NOMO-1 (cell line): Measurements from ENCODE around the gene CABLES2.
"Not testable (repeated sequence)": the region's sequence is repeated elsewhere in the genome, so short reads cannot be mapped to it uniquely, and the experiment has no call there.

Source experiments
- DNase-seq, 2 experiments: peaks; one replicate each; lab custom pipeline; 2025; ENCODE audit not compliant: unreplicated experiment in 2 of 2; lab: John Stamatoyannopoulos, UW

Gene CABLES2

GRCh38 chr20:62373631-62374179, 33.4 kb downstream of the CABLES2 start:
- DNase-seq = not testable (repeated sequence)

GRCh38 chr20:62372042-62372993, 34.8 kb downstream of the CABLES2 start:
- no peak for DNase-seq

DNA sequence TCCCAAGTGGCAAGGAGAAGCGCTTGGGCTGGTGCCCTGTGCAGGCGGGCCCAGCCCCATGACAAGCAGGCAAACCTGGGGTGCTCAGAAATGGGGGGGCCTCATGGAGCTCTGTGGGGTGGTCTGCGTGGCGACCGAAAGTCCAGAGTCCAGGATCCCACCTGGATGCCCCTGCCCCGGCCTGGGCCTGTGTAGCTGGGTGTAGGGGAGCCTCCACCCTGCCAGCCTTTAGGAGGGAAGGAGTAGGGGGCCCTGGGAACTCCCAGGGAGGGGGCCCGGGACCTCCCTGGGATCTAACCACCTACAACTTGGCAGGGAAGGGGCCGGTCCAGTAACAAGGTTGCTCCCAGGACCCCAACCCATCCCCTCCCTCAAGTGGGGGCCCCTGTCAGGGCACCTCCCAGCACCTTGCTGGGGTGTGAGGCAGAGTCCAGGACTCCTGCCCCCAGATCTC, 35.5 kb downstream of the CABLES2 start:
- DNase-seq = no peak

DNA sequence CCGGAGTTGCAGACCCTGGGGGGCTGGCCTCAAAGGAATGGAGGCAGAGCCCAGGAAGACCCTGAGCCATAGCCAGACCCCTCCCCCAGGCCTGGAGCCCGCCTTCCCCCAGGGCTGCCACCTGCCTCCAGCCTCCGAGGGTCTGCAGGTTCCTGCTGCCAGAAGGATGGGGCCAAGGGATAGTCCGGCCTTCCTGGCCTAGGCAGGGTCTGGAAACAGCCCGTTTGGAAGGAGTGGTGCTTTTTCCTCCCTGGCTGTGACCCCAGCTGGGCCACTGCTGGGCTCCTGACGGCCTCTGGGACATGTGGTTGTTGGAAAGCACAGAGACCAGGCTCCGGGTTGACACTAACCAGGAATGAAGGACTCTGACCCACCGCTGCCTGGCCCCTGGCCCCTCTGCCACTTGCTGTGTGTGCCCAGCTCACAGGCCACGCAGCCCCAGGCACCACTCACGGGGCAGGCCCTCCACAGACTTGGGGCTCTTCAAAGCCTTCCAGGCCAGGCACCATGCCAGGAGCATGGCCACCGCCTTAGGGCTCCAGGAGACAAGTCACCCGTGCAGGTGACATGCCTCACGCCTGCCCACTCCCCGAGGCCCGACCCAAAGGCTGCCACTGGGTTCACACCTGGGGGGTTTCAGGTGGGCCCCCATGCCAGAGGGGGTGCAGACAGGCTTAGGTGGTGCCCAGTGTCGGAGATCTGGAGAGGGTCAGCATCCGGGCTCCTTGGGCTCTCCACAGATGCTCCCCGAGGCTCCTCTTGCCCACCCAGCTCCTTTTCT, 36.1 kb downstream of the CABLES2 start:
- no peak for DNase-seq

DNA sequence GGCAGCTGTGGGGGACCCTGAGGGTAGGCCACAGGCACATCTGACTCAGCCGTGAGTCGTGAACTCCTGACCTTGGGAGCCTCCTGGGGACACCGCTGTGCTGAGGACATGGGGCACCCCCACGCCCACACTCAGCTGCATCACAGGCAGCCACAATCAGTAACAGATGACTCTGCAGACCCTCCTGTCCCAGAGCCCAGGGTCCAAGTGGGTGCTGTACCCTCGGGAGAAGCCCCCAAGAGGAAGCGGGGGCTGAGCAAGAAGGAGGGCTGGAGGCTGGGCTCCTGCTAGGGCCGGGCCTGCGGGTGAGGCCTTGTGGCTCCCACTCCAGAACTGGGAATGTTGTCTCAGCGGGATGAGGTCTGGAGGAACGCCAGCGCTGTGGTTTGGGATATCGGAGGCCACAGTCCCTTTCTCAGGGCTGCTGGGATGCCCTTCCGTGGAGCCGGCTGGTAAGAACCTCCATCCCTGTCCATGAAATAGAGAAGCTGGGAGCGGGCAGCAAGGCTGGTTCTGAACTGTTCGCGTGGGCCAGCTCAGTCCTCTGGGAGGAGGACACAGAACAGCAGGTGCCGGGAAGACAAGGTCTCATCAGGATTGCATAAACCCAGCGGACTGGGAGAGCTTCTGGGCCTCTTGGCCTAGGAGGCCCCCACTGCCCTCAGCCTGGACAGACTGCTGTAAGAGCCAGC, 36.8 kb downstream of the CABLES2 start:
- no peak for DNase-seq

- no peak for DNase-seq
Measured at GRCh38 chr20:62369815-62370114, 37.3 kb downstream of the CABLES2 start.

- DNase-seq = no peak
Measured at GRCh38 chr20:62368976-62369814, 37.9 kb downstream of the CABLES2 start.

GRCh38 chr20:62368392-62368975, 38.6 kb downstream of the CABLES2 start:
- DNase-seq = no peak

DNA sequence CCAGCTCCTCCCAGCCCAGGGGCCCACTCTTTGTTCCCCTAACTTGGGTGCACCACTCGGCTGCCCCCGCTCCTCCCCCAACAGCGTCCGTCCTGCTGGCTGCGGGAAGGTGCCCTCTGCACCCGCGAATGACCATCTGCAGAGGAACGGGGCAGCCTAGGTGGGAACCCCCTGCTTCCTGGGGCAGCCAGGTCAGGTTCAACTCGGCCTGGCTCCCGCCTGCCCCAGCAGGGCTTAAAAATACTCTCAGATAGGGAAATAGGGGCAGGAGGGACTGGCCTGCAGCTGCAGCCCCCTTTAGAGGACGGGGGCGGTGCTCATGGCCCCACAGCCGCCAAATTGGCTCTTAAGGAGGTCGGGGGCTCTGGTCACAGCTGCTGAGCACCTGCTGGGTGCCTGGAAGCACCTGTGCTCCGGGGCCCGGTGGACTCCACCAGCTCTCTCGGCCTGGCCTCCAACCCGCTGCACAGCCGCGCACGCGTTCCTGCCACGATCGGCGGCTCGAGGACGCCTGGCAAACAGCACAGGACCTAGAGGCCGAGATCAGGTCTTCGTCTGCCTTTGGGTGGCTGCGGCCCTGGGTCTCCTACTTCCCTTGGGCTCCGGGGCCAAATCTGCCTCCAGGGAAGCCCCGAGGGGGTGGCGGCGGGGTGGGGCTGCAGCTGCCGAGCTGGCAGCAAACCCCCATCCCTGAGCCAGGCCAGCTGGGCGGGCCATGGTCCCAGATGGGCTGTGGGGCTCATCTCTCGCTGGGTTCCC, 39.3 kb downstream of the CABLES2 start:
- DNase-seq = peak in 1 of 2 experiments; percentile 19

GRCh38 chr20:62367136-62367632, 39.9 kb downstream of the CABLES2 start, which contains the start of gene LAMA5:
Gene LAMA5, minus strand, starts transcription at chr20:62367312. Its CDS starts 67 bp downstream, at chr20:62367245.
- DNase-seq = no peak

- no peak for DNase-seq
Measured at GRCh38 chr20:62366370-62367135, 40.5 kb downstream of the CABLES2 start.

GRCh38 chr20:62365814-62366369, 41.2 kb downstream of the CABLES2 start:
- DNase-seq = no peak

- DNase-seq = no peak
Measured at GRCh38 chr20:62364911-62365736, 42.0 kb downstream of the CABLES2 start.

- DNase-seq = no peak
Measured at GRCh38 chr20:62363920-62364851, 42.9 kb downstream of the CABLES2 start.
